Heart left ventricle (tissue), 16 donors: ENCODE results near the gene PLCB4. TPM values are rescaled to one million over a fixed set of nuclear protein-coding genes. Genes with fewer than 3 reads are reported as not detected.
A peak's percentile ranks its signal among the peaks of the same experiment; 100 is the strongest.

ENCODE experiments used
- ATAC-seq, 4 donors: fragments of 200-7000 bp; cut with Tn5 transposase; one replicate each; pipeline ENCODE4 v1.9.1; 2020 to 2022; ENCODE audit warnings: moderate library complexity in 4 of 4, mild to moderate bottlenecking in 3 of 4, moderate number of reproducible peaks in 1 of 4
- DNase-seq, 5 donors: peaks; one replicate each; pipeline ENCODE4 v3.0.0-alpha.2; 2020
- H3K27ac ChIP-seq, 12 donors: fragments of 200-600 bp; sonication (generic) in 4 of 12; one replicate each; pipeline versions ENCODE4 v1.5.0 to v1.8.0; 2016 to 2022; ENCODE audit warnings: mild to moderate bottlenecking in 2 of 12
- H3K27me3 ChIP-seq, 9 donors: fragments of 200-600 bp; sonication (generic) in 2 of 9; one replicate each; pipeline versions ENCODE4 v1.5.1 to v1.8.0; 2016 to 2022; ENCODE audit warnings: mild to moderate bottlenecking in 3 of 9
- H3K36me3 ChIP-seq, 9 donors: fragments of 200-600 bp; sonication (generic) in 2 of 9; one replicate each; pipeline versions ENCODE4 v1.5.0 to v1.8.0; 2018 to 2022; ENCODE audit warnings: mild to moderate bottlenecking in 2 of 9
- H3K4me1 ChIP-seq, 12 donors: fragments of 200-600 bp; sonication (generic) in 4 of 12; one replicate each; pipeline versions ENCODE4 v1.5.0 to v1.8.0; 2016 to 2022; ENCODE audit warnings: mild to moderate bottlenecking in 3 of 12
- H3K4me3 ChIP-seq, 12 donors: fragments of 200-600 bp; sonication (generic) in 4 of 12; one replicate each; pipeline versions ENCODE4 v1.5.0 to v1.8.0; 2017 to 2022; ENCODE audit warnings: mild to moderate bottlenecking in 9 of 12, moderate library complexity in 4 of 12
- H3K9me3 ChIP-seq, 12 donors: fragments of 200-600 bp; sonication (generic) in 4 of 12; one replicate each; pipeline versions ENCODE4 v1.5.0 to v1.8.0; 2016 to 2022; ENCODE audit warnings: mild to moderate bottlenecking in 1 of 12
- POLR2A ChIP-seq, 2 donors: fragments of 450-650 bp; IDR thresholded peaks; one replicate each; pipeline ENCODE4 v1.6.1; 2017; ENCODE audit warnings: antibody characterized with exemption in 2 of 2, mild to moderate bottlenecking in 2 of 2, moderate library complexity in 2 of 2
- WGBS, 4 donors: extraction: QIAGEN DNeasy Blood & Tissue Kit in 2 of 4; methylation state at CpG; one replicate each; pipeline versions ENCODE4 v1.1.5 to v1.1.7; 2013 to 2018; 5-methylcytosine and 5-hydroxymethylcytosine counted together
- intact Hi-C, 10 donors: fragments of 100-400 bp; cut with DNase I; formaldehyde crosslinking; loops; one replicate each; pipeline versions ENCODE4 v1.11.1 to v1.14.2; 2022
- polyA plus RNA-seq, 2 donors: library from polyadenylated mRNA; stranded (reverse); fragments of 200-250 nt; gene quantifications; one replicate each; pipeline ENCODE4 v1.2.3, GENCODE V29; 2013
- total RNA-seq, 9 donors: library from RNA; depleted of rRNA in 2 of 9; stranded (reverse); fragments of >200 nt in 2 of 9; fragmentation: NEBNext Ultra II Directional in 3 of 9; extraction: Animal tissue kit (Norgen Biotek cat#: 25700) in 3 of 9; gene quantifications; one replicate each; pipeline versions ENCODE4 v1.1.0 to v1.2.4, GENCODE V29; 2016 to 2023
- TF ChIP-seq, protein P1 (sequence below), 12 donors: fragments of 200-600 bp; sonication (generic) in 4 of 12; IDR thresholded peaks; one replicate each; pipeline versions ENCODE4 v1.5.0 to v1.8.0; 2018 to 2022; ENCODE audit warnings: antibody characterized with exemption in 12 of 12, mild to moderate bottlenecking in 5 of 12
- donor health status: ischemic (EF 13 %, LVEDD 7.1; RV severe dilation, severe dysfunction).
- donor health status: healthy with polysubstance abuse.
- donor health status: DM: no; HTN: yes; CAD: no.
- donor health status: DM: no; HTN: no; CAD: no.
- donor health status: ischemic (EF 25% LVEDD 6.9; RV normal size, moderate dysfunction).
- donor health status: ischemic (EF 25% LVEDD 5.7; RV mildly dilated, moderate dysfunction).
- donor health status: healthy.
- donor health status: DM: yes; HTN: yes; CAD: no.
- donor health status: ischemic (EF 35%, LVEDD 5.7; RV mildly dilated, moderate dysfunction).
- donor health status: nonischemic (EF 11% LVEDD 7.7; RV severe dilation, severe dysfunction).
- donor health status: DM: yes; HTN: yes; CAD: no.
- donor health status: PGD.
- donor health status: ischemic (EF 29% LVEDD 5.4; RV normal size, mild dysfunction).
- donor health status: nonischemic (EF 23%, LVEDD 6.1; RV moderate dilation, normal function).

Gene PLCB4
- total and polyA plus RNA-seq, 11 donors = 8.4 to 31.8 (median 18.5) TPM

GRCh38 chr20:9349249-9349648 is 280.4 kb downstream of the PLCB4 start:
- Histone ChIP-seq H3K27ac (no peak overlapping the region), H3K9me3 (no peaks in the 10 kb centered on the region), H3K27me3 (no peaks in the 10 kb centered on the region), H3K4me1 (peaks cover 0 to 53% (median 37%) of the 10 kb centered on the region in 12 donors), H3K36me3 (peaks cover 0 to 15% (median 0%) of the 10 kb centered on the region in 9 donors), H3K4me3 (no peak overlapping the region)
- ATAC-seq = no peak
- TF ChIP-seq, protein P1, sequence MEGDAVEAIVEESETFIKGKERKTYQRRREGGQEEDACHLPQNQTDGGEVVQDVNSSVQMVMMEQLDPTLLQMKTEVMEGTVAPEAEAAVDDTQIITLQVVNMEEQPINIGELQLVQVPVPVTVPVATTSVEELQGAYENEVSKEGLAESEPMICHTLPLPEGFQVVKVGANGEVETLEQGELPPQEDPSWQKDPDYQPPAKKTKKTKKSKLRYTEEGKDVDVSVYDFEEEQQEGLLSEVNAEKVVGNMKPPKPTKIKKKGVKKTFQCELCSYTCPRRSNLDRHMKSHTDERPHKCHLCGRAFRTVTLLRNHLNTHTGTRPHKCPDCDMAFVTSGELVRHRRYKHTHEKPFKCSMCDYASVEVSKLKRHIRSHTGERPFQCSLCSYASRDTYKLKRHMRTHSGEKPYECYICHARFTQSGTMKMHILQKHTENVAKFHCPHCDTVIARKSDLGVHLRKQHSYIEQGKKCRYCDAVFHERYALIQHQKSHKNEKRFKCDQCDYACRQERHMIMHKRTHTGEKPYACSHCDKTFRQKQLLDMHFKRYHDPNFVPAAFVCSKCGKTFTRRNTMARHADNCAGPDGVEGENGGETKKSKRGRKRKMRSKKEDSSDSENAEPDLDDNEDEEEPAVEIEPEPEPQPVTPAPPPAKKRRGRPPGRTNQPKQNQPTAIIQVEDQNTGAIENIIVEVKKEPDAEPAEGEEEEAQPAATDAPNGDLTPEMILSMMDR (IDR thresholded peaks at IDR 0.05) = no peak
- no peak for TF ChIP-seq POLR2A (IDR thresholded peaks at IDR 0.05)
- intact Hi-C loops = loop anchor here in 3 of 10 donors (10.0 kb wide), 4 partner anchors 124 to 274 kb away; no protein-coding TSS in a partner anchor
- WGBS, 4 donors = 93 to 97% (median 95%) methylated on average over 4 of the region's 4 CpGs
- DNase-seq = no peak

GRCh38 chr20:9352739-9353138 is 283.9 kb downstream of the PLCB4 start:
- TF ChIP-seq POLR2A (IDR thresholded peaks at IDR 0.05) = no peak
- TF ChIP-seq, protein P1 (IDR thresholded peaks at IDR 0.05) = no peak
- H3K9me3 ChIP-seq = no peaks in the 10 kb centered on the region
- H3K27me3 ChIP-seq = no peaks in the 10 kb centered on the region
- H3K4me1 ChIP-seq = peaks cover 0 to 38% (median 19%) of the 10 kb centered on the region in 12 donors
- H3K27ac ChIP-seq = peak overlapping the region in 1 of 12 donors; percentile 0
- intact Hi-C loops = loop anchor here in 6 of 10 donors (2.0 to 10.0 kb wide), 6 partner anchors 128 to 498 kb away; no protein-coding TSS in a partner anchor
- peaks cover 0 to 12% (median 0%) of the 10 kb centered on the region in 9 donors for H3K36me3 ChIP-seq
- H3K4me3 ChIP-seq = no peak overlapping the region
- DNase-seq (no peak), ATAC-seq (no peak)

DNA sequence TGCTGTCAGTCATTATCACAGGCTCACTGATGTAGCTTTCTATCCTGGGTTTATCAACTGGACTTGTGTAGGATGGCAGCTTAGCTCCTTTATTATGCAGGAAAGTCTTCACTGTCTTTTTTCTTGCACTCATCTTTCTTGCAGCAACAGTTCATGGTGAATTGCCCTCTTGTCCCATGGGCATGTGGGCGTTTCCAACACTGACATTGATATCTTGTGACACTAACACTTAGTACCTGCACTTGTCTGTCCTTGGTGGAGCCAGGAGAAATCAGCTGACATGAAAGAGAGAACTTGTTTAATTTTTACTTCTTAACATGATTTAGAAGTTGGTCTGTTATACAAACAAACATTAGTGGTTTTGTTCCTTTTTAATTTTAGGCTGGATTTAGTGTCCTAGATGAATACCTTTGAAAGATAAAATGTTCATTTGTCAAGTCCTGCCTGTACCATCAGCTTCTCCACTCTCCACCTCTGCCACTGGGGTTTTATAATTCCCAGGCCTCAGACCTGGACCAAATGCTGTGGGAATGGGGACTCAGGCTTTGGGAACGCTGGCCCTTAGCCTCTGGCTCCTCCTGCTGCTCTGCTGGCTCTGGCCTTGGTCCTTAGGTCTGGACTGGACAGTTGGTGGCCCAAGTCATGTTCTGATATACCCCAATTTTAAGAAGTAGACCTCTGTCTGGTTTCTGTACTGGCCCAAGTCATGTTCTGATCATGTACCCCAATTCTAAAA is 284.5 kb downstream of the PLCB4 start:
- Histone ChIP-seq H3K9me3 (no peaks in the 10 kb centered on the region), H3K4me1 (peaks cover 0 to 35% (median 19%) of the 10 kb centered on the region in 12 donors), H3K4me3 (no peak overlapping the region), H3K36me3 (peaks cover 0 to 9% (median 0%) of the 10 kb centered on the region in 9 donors), H3K27ac (peak overlapping the region in 4 of 12 donors; percentile 4 to 10 (median 9)), H3K27me3 (no peaks in the 10 kb centered on the region)
- WGBS, 4 donors = 65 to 72% (median 68%) methylated on average over 2 of the region's 2 CpGs
- no peak for DNase-seq
- TF ChIP-seq POLR2A (IDR thresholded peaks at IDR 0.05) = no peak
- TF ChIP-seq, protein P1 (IDR thresholded peaks at IDR 0.05) = peak in 9 of 12 donors; percentile 10 to 38 (median 18)
- intact Hi-C loops = loop anchor here in 6 of 10 donors (2.0 to 10.0 kb wide), 6 partner anchors 129 to 499 kb away; no protein-coding TSS in a partner anchor
- peak in 3 of 4 donors; percentile 57 to 63 (median 62) for ATAC-seq

GRCh38 chr20:9353916-9354276 is 285.0 kb downstream of the PLCB4 start:
- ATAC-seq (peak; percentile 32 to 66 (median 52)), DNase-seq (no peak)
- no peak overlapping the region for H3K4me3 ChIP-seq
- H3K36me3 ChIP-seq = peaks cover 0 to 9% (median 0%) of the 10 kb centered on the region in 9 donors
- intact Hi-C loops = loop anchor here in 6 of 10 donors (2.0 to 10.0 kb wide), 6 partner anchors 129 to 499 kb away; no protein-coding TSS in a partner anchor
- WGBS, 4 donors = 93 to 97% (median 96%) methylated on average over 1 of the region's 1 CpG
- TF ChIP-seq, protein P1 (IDR thresholded peaks at IDR 0.05) = peak in 1 of 12 donors; percentile 1
- TF ChIP-seq POLR2A (IDR thresholded peaks at IDR 0.05) = no peak
- peak overlapping the region in 4 of 12 donors; percentile 4 to 15 (median 10) for H3K27ac ChIP-seq
- H3K4me1 ChIP-seq = peaks cover 0 to 29% (median 18%) of the 10 kb centered on the region in 12 donors
- no peaks in the 10 kb centered on the region for H3K27me3 ChIP-seq
- no peaks in the 10 kb centered on the region for H3K9me3 ChIP-seq
